Measurements from ENCODE around the gene GPHB5.

- TF ChIP-seq CTCF (IDR thresholded peaks at IDR 0.05), result no peak
- no peak for TF ChIP-seq POLR2AphosphoS5 (IDR thresholded peaks at IDR 0.05)
These were observed 42.7 kb downstream of the GPHB5 start for GRCh38 chr14:63276016-63276415.

Measured in stomach (tissue), 4 donors.